ENCODE results near the gene RIMS4. TPM values are rescaled to one million over a fixed set of nuclear protein-coding genes. Genes with fewer than 3 reads are reported as not detected.

Gene RIMS4
- total RNA-seq, 1 donor from 2014 or later: 5.3 TPM

- Histone ChIP-seq H3K36me3 (no peaks in the 10 kb centered on the region), H3K9me3 (ENCODE audit: low read depth) (no peaks in the 10 kb centered on the region), H2AFZ (replicated peaks) (no peak overlapping the region), H3F3A (ENCODE audit: low read depth) (no peaks in the 10 kb centered on the region), H4K20me1 (ENCODE audit: low read depth) (no peaks in the 10 kb centered on the region), H3K4me2 (no peak overlapping the region), H3K4me1 (no peaks in the 10 kb centered on the region), H3K27me3 (no peaks in the 10 kb centered on the region), H3K27ac (no peak overlapping the region), H3K4me3 (no peak overlapping the region), H3K79me2 (ENCODE audit: low read depth) (no peaks in the 10 kb centered on the region), H3K9ac (no peak overlapping the region)
- H3K27ac Mint-ChIP-seq: no peak overlapping the region
- no peak for DNase-seq (ENCODE audit: low spot score)
- H3K9me3 Mint-ChIP-seq: peaks cover 2% of the 10 kb centered on the region
- H3K4me1 Mint-ChIP-seq: peaks cover 14% of the 10 kb centered on the region
- no peaks in the 10 kb centered on the region for H3K36me3 Mint-ChIP-seq
- H3K27me3 Mint-ChIP-seq (ENCODE audit: insufficient read depth, low read depth): peaks cover 4% of the 10 kb centered on the region
- H3K4me3 Mint-ChIP-seq: no peak overlapping the region
- no peak for TF ChIP-seq EZH2 (IDR thresholded peaks at IDR 0.05)
- no peak for TF ChIP-seq EZH2phosphoT487 (IDR thresholded peaks at IDR 0.05)
- TF ChIP-seq, protein P1, sequence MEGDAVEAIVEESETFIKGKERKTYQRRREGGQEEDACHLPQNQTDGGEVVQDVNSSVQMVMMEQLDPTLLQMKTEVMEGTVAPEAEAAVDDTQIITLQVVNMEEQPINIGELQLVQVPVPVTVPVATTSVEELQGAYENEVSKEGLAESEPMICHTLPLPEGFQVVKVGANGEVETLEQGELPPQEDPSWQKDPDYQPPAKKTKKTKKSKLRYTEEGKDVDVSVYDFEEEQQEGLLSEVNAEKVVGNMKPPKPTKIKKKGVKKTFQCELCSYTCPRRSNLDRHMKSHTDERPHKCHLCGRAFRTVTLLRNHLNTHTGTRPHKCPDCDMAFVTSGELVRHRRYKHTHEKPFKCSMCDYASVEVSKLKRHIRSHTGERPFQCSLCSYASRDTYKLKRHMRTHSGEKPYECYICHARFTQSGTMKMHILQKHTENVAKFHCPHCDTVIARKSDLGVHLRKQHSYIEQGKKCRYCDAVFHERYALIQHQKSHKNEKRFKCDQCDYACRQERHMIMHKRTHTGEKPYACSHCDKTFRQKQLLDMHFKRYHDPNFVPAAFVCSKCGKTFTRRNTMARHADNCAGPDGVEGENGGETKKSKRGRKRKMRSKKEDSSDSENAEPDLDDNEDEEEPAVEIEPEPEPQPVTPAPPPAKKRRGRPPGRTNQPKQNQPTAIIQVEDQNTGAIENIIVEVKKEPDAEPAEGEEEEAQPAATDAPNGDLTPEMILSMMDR (IDR thresholded peaks at IDR 0.05): no peak
These were observed 46.1 kb upstream of the RIMS4 start for GRCh38 chr20:44856442-44856841.

- Histone ChIP-seq H3K36me3 (no peaks in the 10 kb centered on the region), H3K4me1 (no peaks in the 10 kb centered on the region), H3K79me2 (ENCODE audit: low read depth) (no peaks in the 10 kb centered on the region), H3K4me2 (no peak overlapping the region), H3K9ac (no peak overlapping the region), H3K27ac (no peak overlapping the region), H3F3A (ENCODE audit: low read depth) (no peaks in the 10 kb centered on the region), H3K27me3 (no peaks in the 10 kb centered on the region), H3K4me3 (no peak overlapping the region), H2AFZ (replicated peaks) (no peak overlapping the region), H4K20me1 (ENCODE audit: low read depth) (no peaks in the 10 kb centered on the region), H3K9me3 (ENCODE audit: low read depth) (no peaks in the 10 kb centered on the region)
- Mint-ChIP-seq H3K4me1 (peaks cover 6% of the 10 kb centered on the region), H3K4me3 (no peak overlapping the region), H3K27me3 (ENCODE audit: insufficient read depth, low read depth) (no peaks in the 10 kb centered on the region), H3K27ac (no peak overlapping the region), H3K36me3 (no peaks in the 10 kb centered on the region), H3K9me3 (peaks cover 2% of the 10 kb centered on the region)
- DNase-seq (ENCODE audit: low spot score): no peak
- TF ChIP-seq EZH2 (IDR thresholded peaks at IDR 0.05): no peak
- no peak for TF ChIP-seq EZH2phosphoT487 (IDR thresholded peaks at IDR 0.05)
- TF ChIP-seq, protein P1 (IDR thresholded peaks at IDR 0.05): no peak
These were observed 41.2 kb upstream of the RIMS4 start for GRCh38 chr20:44851545-44851944.

GRCh38 chr20:44850837-44851236, 40.5 kb upstream of the RIMS4 start:
- no peak for TF ChIP-seq EZH2 (IDR thresholded peaks at IDR 0.05)
- no peak for TF ChIP-seq EZH2phosphoT487 (IDR thresholded peaks at IDR 0.05)
- TF ChIP-seq, protein P1 (IDR thresholded peaks at IDR 0.05): no peak
- Histone ChIP-seq H3K27me3 (no peaks in the 10 kb centered on the region), H3K27ac (no peak overlapping the region), H3K79me2 (ENCODE audit: low read depth) (no peaks in the 10 kb centered on the region), H3K4me3 (no peak overlapping the region), H3K4me2 (no peak overlapping the region), H2AFZ (replicated peaks) (no peak overlapping the region), H4K20me1 (ENCODE audit: low read depth) (no peaks in the 10 kb centered on the region), H3K4me1 (no peaks in the 10 kb centered on the region), H3K9ac (no peak overlapping the region), H3K9me3 (ENCODE audit: low read depth) (no peaks in the 10 kb centered on the region), H3K36me3 (no peaks in the 10 kb centered on the region), H3F3A (ENCODE audit: low read depth) (no peaks in the 10 kb centered on the region)
- Mint-ChIP-seq H3K4me3 (no peak overlapping the region), H3K36me3 (no peaks in the 10 kb centered on the region), H3K27me3 (ENCODE audit: insufficient read depth, low read depth) (no peaks in the 10 kb centered on the region), H3K27ac (no peak overlapping the region), H3K4me1 (peaks cover 3% of the 10 kb centered on the region), H3K9me3 (peaks cover under 1% of the 10 kb centered on the region)
- no peak for DNase-seq (ENCODE audit: low spot score)

Data from neural progenitor cell (in vitro differentiated cells).